GM19035 (cell line): ENCODE measurements around the gene CDCA7L.
"Not testable (repeated sequence)": the region's sequence is repeated elsewhere in the genome, so short reads cannot be mapped to it uniquely, and the experiment has no call there.

ENCODE experiments used
- ATAC-seq: cut with Tn5 transposase; IDR thresholded peaks from one replicate; pipeline ENCODE4 v1.9.1; 2021; ENCODE audit not compliant: unreplicated experiment

Gene CDCA7L

DNA sequence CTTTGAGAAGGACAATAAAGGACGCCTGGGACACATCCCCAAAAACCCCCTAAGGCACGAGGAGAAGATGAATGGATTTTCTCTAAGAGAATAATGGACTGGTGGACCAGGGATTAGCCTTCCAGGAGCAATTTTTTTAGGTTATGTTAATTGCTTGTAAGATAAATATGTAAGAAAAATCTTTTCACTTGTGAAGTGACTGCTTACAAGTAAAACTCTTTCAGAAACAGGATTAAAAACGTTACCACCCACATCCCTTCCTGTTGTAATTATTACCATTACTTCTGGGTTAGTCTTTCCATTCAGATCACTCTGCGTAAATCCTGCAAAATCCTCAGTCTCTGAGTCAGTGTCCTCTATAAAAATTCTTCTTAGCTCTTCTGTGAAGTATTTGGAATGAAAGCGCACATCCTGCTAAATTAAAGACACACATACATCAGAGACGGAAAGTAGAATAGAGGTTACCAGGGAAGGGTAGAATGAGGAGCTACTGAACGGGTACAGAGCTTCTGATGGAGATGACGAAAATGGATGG lies 34.3 kb downstream of the CDCA7L start:
- no peak for ATAC-seq

DNA sequence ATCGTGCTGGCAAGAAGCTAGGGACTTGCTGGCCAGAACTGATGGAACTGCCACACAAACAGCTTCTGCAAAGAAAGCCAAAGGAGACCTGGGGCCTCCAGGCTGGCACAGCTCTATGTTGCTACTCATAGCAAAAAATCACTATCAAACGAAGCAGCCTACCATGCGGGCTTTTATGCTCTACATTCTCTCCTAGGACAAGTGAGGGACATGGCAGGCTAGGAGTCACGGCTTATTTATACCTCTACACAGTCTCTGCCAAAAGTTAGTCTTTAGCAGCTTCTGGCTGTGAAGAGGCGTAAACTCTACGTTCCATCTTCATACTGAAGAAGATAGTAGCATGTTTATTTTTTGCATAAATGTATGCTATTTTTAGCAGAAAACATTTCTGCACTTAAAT lies 35.4 kb downstream of the CDCA7L start:
- no peak for ATAC-seq

DNA sequence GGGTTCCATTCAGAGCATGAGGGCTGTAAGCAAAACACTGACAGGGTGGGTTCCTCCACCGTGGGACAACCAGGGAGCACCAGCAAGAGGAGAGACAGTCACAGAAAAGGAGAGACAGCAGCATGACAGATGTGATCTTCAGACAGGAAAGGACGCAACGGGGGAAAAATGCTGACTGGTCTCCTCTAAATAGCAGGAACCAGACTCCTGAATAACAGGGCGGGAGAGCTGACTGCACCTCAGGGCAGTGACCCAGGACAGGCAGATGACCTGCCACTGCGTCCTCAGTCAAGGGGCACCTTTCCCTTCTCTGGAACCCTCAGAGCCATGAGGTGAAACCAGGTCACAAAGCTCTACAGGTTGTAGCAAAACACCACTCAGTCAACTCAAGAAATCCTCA lies 37.0 kb downstream of the CDCA7L start:
- no peak for ATAC-seq

DNA sequence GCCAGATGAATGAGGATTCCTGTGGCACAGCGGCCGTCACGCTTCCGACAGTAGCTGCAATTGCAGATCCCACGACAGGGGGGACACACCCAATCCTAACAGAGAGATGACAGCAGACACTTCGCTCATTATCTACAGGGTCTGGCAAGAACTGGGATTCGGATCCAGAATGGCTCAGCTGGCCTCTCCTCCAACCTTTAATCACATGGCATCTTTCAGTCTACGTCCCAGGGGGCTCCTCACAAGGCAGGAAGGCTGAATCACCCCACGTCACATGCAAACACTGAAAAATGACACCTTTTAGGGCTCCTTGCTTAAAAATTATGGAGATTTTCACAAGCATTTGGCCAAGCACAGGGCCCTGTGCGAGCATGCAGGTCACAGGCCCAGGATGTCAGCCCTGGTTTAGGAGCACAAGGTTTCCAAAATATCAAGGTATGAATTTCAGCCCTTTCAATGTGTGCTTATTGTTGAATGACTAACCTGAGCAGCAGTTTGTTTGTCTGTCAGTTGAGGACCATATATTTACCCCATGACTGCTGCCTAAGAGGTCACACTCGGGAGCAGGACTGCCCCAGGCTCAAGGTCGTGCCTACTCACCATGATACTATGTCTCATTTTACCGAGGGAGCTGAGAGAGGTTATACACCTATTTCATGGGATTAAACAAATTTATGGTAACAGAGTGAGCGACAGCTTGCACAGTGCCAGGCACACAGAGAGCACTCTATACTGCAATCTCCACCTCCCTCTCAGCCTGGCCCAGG lies 42.5 kb downstream of the CDCA7L start:
- ATAC-seq = no peak

DNA sequence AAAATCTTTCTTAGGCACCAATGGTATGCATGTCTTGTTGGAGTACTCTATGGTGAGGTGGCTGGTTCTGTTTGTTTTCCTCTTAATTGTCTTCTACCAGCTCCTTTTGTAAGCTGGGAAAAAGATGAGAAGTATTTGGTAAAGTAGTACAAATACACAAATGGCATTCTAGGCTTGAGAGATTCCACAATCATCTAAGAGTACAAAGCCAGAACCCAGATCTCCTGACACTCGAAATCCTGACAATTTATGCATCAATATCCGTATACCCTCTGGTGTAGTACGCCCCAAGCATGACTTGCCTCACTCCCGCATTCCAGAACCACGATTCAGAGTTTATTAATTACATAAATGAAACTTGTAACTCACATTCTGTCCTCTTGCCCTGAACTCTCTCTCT lies 43.5 kb downstream of the CDCA7L start:
- ATAC-seq = no peak

DNA sequence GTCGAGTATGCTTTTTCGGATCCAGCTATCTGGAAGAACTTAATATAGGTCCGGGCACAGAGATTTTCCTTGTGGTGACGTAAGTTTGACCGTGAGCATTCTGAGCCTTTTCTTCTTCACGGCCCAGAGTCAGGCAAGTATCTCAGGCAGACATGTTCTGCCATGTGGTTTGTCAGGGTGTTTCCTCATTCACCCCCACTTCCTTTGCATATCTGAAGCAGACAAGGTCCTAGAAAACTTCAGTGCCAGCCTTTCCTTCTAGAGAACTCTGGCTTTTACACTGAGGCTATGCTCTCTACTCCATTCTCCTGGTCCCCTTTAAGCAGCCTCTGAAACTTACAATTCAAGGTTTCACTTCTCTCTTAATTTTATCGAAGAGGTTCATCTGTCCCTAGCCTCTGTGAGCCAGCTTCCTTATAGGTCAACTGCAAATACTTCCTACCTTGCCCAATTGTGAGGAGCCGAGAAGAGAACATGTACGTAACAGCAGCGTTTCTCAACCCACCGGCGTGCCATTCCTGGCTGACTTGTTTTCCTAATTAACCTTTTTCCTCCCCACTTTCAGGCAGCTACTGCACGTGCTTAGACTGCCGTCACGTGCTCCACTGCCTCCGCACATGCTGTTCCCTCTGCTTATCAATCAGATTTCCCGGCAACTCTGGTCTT lies 47.3 kb downstream of the CDCA7L start:
- peak; percentile 92 for ATAC-seq

DNA sequence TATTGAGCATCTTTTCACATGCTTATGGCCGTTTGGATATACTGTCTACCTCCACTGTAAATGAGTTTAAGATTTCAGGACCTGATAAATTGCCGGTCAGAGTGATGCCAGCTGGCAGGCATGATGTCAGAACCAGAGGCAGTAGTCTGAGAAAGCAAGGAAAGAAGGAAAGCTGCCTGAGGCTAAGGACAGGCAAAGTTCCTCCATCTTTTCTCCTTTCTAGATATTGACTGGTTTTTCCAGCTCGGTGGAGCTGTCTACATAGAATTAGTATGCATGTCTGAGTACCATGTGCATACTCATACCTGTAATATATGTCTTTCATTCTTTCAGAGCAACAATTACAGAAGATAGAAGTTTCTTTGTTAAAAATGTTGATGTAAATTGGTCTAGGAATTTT lies 52.3 kb downstream of the CDCA7L start:
- ATAC-seq = no peak

DNA sequence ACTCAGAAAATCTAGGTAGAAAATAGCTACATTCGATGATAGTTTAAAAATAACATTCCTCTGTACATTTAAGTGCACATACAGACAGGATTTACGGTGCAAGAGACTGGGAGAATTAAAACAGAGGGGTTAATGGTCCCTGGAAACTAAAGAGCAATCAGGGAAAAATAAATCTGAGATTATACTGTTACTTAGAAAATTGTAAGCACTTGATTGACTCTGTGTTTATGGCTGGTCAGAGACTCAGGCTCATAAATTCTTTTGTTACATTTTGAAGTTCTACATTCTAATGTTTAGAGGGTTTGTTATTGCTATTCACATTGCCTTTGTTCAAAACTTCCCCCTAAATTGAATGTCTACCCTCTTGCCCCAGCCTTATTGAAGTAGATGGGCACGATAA lies 54.4 kb downstream of the CDCA7L start:
- ATAC-seq = no peak

DNA sequence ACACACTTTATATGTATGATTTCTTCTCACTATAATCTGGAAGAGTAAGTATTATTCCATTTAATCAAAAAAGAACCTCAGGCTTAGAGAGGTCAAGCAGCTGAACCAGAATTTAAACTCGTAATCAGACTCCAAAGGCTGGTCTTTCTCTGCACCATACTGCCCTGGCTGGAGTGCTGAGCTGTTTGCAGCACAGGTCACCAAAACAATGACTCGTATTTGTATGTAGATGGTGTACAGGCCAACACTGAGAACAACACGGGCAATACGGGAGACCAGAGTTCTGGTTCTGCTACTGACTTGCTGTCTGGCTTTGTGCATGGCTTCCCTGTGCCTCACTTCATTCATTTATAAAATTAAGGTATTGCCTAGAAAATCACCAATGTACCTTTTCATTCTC lies 57.9 kb downstream of the CDCA7L start:
- ATAC-seq = no peak

DNA sequence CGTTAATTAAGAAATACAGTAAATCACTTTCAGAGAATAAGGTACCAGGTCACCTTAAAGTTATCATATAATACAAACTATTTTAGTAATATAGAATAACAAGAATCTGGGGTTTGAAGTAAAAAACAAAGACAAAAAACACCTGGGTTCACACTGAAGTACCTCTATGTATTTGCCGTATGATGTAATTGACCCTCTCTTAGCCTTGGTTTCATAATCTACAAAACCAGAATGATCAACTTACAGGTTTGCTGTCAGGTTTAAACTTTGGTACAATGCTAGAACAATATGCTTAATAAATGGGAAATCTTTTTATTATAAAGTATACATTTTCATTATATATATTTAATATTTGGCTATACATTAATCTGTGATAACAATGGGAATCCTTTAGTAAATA lies 58.3 kb downstream of the CDCA7L start:
- ATAC-seq = no peak

DNA sequence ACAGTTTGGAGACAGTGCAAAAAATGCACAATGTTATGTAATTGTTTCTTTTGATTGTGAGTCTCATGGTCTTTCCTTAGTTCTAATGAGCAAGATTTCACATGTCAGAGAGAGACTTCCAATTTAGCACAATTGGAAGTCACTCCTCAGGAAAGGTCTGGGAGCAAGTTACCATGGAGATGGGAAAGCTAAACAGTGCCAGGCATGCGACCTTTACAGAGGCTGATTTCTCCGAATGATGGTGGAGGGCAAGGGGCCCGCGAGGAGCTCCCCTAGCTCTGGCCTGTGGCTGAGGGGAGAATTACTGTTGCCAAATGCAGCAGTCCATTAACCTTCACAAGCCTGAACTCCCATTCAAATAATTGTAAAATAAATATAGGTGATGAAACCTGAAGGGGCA lies 59.3 kb downstream of the CDCA7L start:
- ATAC-seq = no peak

DNA sequence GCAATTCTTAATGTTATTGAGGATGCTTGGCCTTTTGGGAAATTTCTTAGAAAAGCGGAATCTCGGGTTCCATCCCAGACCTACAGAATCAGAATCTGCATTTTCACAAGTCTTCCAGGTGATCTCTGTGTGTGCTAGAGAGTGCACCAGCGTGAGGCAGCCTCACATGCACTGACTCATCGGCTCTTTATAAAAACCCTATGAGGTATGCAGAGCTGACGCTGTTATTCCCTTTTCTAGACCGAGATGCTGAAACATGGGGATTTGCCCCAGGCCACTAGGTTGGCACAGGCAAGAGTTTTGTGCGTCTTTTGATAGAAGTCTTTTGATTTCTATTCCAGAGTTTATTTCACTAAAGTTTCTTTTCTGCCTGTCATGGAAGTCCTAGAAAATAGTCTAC lies 61.2 kb downstream of the CDCA7L start:
- ATAC-seq = no peak

DNA sequence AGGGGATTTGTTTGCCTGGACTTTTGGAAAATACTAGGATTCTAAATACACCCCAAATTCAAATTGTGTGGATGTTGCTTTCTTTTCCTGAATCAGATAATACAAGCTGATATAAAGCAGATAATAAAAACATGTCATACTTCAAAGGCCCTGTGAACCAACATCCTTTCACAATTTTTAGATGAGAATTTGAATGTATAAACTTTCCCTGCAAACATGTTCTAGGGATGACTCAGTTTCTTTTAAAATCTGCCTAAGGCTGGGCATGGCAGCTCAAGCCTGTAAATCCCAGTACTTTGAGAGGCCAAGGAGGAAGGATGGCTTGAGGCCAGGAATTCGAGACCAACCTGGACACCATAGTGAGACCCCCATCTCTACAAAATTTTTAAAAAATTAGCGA lies 62.2 kb downstream of the CDCA7L start:
- not testable (repeated sequence) for ATAC-seq

DNA sequence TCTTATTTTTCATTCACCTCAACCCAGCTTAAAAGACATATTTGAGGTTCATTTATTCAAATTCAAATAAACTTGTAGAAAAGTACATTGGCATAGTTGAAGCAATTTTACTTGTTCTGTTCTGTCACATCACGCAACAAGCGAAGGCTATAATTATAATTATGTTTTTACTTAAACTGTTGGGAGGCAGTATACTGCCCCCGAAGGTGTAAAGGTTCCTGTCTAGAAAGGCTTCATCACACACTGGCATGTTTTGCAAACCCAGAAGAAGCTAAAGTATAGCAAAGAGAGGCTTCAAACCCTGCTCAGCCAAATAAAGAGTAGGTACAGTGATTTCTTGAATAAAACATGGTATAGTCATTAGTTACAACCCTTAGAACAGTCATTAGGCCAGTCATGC lies 62.6 kb downstream of the CDCA7L start:
- ATAC-seq = no peak

DNA sequence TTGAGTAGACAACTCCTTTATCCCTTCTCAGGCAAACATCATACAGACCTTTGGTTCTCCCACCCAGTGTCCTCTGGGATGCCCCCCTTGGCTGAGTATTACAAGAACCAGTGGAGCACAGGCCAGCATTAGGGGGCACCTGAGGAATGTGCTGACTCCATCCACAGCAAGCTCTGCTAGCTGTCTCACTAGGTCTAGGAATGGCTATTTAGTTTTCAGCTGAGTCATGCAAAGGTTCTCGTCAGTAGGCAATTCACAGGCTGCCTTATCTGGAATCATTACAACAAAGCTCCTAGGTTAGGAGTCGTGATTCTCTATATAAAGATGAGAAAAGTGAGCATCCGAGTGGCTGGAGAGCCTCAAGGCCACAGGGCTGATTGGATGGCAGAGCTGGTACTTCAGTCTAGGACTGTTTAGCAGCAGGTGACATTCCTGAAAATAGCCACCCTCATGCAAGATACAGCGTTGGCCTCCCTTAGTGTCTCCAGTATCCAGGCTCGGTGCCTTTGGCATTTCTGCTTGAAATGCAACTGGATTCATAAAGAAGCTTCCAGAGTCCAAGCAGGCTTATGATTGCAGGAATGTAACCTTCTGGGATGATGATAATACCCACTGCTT lies 75.8 kb downstream of the CDCA7L start:
- no peak for ATAC-seq

DNA sequence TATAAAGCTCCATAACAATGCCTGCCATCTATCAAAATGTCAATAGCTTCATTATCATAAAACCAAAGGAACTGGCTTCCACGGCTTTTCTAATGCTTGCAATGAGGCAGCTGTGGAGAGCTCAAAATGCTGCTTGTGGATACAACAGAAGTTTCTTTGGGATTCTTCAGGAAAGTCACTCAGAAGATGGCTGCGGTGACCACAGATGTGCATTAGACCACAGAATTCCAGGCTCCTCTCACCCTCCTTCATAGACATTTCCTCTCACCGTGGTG lies 77.2 kb downstream of the CDCA7L start:
- ATAC-seq = no peak

DNA sequence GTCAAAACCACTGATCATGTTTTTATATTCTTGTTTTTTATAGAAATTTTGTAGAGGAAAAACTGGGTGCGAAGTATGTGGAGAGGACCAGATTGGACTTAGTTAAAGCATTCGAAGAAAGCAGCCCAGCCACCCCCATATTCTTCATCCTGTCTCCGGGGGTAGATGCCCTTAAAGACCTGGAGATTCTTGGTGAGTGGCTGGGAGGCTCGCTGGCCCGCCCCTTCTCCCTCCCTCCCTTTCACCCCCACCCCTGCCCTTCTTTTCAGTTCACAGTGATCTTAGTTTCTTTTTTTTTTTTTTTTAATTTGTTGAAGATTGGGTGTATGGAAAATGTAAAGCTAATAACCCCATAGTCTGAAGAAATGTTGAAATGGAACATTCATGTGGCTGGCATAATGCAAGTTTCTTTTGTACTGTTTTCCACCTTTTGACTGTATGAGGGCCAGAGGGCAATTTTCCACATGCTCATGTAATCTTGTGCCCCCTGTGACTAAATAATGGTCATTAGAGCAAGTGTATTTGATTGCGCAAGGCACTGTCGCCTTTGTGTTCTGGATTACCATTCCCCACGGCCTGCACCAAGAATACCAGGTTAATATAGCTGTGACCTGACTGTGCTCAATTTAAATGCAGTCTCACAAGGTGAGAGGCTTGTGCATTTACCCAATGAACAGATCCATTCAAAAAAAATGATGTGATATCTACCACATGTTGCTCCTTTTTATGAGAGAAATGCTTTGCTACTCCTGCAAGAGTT lies 77.7 kb downstream of the CDCA7L start:
- ATAC-seq = no peak

DNA sequence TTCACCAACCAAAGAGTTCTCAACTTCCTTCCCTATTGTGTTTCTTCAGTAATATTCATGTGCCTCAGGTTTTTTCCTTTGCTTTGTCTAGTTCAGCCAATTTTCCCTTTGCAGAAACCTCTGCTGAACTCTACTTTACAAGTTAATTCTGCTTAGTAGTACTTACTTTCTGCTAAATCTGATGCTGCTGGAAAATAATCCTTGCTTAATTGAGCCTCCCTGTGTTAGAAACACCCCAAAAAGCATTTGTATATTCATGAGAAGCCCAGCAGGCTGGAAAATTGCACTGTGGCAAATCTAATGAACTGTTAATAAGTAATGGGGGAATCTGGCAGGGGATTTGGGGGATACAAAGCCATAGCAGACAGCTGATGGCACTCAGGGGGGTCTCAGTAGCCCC lies 78.5 kb downstream of the CDCA7L start:
- no peak for ATAC-seq

DNA sequence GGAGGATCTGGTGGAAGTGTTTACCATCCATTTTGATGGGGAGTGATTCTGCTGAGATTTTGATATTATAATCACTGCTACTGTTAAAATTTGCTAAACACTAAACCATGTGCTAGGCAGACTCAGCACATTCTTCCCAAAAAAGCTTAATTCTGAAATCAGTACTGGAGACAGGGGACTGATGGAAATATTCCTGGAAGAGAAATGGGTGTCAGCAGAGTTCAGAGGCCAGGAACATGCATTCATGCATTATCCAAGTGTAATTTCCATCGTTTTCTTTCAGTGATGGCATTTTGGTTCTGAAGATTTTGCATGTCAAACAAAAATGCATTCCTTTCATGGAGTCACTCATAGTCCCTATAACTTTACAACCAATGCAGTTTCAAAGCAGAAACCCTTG lies 79.0 kb downstream of the CDCA7L start:
- ATAC-seq = no peak

DNA sequence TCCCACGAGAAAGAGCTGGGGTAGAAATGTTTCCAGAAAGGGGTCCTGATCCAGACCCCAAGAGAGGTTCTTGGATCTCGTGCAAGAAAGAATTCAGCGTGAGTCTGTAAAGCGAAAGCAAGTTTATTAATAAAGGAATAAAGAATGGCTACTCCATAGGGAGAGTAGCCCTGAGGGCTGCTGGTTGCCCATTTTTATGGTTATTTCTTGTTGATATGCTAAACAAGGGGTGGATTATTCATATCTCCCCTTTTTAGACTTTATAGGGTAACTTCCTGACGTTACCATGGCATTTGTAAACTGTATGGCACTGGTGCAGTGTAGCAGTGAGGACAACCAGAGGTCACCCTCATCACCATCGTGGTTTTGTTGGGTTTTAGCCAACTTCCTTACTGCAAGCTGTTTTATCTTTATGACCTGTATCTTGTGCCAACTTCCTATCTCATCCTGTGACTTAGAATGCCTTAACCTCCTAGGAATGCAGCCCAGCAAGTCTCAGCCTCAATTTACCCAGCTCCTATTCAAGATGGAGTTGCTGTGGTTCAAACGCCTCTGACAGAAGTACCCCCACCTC lies 80.0 kb downstream of the CDCA7L start:
- not testable (repeated sequence) for ATAC-seq

DNA sequence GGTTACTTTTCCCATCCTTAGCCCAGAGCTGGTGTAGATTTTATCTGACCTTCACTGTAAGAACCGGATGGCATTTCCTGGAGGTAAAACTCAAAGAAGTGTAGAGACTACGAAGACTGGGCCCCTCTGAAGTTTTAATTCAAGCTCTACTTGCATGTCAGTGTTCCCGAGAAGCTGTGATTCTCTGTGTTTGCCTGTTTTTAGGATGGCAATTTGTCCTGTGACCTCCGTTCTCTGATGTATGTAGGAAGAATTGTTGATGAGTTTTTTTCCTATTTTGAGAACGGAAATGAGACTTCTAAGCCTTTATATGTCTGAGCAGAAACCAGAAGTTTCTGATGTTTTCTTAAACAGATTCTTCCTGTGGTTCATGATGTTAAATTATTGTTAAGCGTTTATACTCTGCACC lies 94.1 kb downstream of the CDCA7L start:
- ATAC-seq = no peak
